DND-41 (cell line): ENCODE measurements around the gene ACO2.

ENCODE experiments used
- EZH2 ChIP-seq: IDR thresholded peaks from 3 replicates; pipeline ENCODE4 v1.6.1; 2012; ENCODE audit warnings: borderline replicate concordance, low read depth, mild to moderate bottlenecking, moderate library complexity, low read length, inconsistent platforms; ENCODE audit not compliant: severe bottlenecking
- TF ChIP-seq, protein P1 (sequence below): IDR thresholded peaks from 2 replicates; pipeline ENCODE4 v1.5.1; 2012; ENCODE audit warnings: borderline replicate concordance, low read length, moderate library complexity, mild to moderate bottlenecking; ENCODE audit not compliant: poor library complexity, severe bottlenecking; ENCODE audit errors: extremely low read depth

DNA sequence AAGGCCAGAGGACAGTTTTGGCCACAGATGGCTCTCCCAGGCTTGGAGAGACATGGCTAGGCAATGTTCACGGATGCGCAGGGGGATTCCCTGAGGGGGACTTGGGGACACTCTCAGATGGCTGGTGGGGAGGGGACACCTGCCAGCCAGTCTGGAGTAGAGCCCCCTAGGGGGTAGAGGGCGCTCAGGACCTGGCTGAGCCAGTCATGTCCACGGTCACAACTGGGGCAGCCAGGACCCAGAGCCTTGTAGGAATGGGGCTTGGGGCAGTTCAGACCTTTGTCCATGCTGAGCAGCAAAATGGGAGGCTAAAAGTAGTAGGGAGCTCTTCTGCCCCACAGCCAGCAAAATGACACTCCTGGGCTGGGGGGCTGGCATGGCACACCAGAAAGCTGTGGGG, 93.5 kb downstream of the ACO2 start:
- TF ChIP-seq, protein P1, sequence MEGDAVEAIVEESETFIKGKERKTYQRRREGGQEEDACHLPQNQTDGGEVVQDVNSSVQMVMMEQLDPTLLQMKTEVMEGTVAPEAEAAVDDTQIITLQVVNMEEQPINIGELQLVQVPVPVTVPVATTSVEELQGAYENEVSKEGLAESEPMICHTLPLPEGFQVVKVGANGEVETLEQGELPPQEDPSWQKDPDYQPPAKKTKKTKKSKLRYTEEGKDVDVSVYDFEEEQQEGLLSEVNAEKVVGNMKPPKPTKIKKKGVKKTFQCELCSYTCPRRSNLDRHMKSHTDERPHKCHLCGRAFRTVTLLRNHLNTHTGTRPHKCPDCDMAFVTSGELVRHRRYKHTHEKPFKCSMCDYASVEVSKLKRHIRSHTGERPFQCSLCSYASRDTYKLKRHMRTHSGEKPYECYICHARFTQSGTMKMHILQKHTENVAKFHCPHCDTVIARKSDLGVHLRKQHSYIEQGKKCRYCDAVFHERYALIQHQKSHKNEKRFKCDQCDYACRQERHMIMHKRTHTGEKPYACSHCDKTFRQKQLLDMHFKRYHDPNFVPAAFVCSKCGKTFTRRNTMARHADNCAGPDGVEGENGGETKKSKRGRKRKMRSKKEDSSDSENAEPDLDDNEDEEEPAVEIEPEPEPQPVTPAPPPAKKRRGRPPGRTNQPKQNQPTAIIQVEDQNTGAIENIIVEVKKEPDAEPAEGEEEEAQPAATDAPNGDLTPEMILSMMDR: no peak
- TF ChIP-seq EZH2: no peak
